Occipital lobe (tissue), 2 donors: ENCODE data around the gene DLGAP5. TPM values are rescaled to one million over a fixed set of nuclear protein-coding genes. Genes with fewer than 3 reads are reported as not detected.

Experiments
- DNase-seq: peaks from one replicate; lab custom pipeline; 2025; lab: John Stamatoyannopoulos, UW
- total RNA-seq: library from RNA; depleted of rRNA; stranded (reverse); fragments of >200 nt; gene quantifications from one replicate; pipeline ENCODE4 v1.2.3, GENCODE V29; 2014

The DLGAP5 gene
- total RNA-seq, 1 donor from 2014 or later: 4.5 TPM

DNA sequence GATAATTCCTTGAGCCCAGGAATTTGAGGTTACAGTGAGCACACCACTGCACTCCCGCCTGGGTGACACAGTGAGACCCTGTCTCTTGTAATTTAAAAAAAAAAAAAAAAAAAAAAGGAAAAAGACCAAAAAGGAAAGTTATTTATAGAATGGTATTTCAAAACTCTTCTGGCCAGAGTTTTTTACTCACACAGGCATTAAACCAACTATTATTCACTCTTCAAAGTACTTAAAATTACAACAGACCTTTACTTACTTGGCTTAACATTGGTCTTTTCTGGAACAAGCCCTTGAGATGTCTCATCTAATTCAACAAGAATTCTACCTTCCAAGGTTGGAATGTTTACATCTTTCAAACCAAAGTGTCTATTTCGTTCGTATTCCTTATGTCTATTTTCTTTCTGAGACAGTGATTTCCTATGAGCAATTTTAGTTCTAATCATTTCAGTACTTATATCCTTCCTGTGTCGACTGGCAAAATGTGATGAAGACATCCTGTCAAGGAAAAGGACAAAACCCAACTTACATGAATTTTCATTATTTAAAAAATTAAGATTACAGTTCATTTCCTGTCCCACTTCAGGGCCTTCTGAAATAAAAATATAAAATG, 2.6 kb downstream of the DLGAP5 start:
- DNase-seq: no peak

- no peak for DNase-seq
Observed at GRCh38 chr14:55180434-55180833, 11.0 kb downstream of the DLGAP5 start.

DNA sequence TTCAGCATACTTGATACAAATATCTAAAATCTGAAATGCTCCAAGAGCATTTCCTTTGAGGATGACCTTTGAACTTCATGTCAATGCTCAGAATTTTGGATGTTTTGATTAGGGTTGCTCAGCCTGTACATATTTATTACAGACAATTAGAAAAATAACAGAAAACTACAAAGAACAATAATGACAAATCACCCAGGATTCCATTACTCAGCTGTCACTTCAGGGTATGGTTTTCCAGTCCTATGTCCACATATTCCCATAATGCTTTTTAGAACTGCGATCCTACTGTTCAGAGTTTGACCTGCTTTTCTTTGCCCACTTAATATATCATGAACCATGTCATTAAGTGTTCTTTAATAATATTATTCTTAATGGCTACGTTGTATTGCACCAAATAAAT, 11.4 kb downstream of the DLGAP5 start:
- DNase-seq: no peak

GRCh38 chr14:55170526-55170925, 20.9 kb downstream of the DLGAP5 start:
- no peak for DNase-seq

DNA sequence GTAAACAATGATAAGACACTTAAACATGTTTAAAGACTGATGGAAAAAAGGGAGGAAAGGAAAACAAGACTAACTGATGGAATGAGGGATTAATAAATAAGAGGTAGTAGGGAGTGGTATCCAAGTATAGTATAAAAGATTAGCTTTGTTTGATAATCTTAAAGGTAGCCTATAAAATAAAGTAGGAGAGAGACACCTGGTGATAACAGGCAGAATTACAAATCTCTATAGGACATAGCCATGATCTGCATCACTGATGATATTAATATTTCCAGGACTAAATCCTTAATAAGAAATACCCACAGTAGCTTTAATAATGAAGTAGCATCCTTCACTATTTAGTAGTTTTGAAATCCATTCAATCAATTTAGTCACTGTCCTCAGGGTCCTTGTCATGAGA, 30.4 kb downstream of the DLGAP5 start:
- no peak for DNase-seq

- no peak for DNase-seq
Observed at GRCh38 chr14:55158412-55158811, 33.0 kb downstream of the DLGAP5 start.

DNA sequence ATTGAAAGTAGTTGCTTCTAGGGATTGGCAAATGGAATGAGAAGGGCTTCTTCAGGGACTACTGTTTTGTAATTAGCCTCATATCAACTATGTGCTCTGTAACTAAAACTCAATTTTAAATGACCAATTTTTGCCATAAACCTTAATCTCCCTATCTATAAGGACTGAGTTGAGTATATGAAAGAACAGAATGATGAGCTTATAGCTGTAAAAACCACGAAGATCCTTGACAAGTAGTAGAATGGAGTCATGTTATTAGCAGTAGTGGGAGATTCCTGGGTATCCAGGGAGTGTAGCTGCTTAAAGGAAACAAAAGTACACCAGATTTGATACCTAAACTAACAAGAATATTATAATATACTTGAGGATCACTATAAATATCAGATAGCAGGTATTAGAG, 34.3 kb downstream of the DLGAP5 start:
- no peak for DNase-seq

GRCh38 chr14:55153951-55154350, 37.4 kb downstream of the DLGAP5 start:
- no peak for DNase-seq

DNA sequence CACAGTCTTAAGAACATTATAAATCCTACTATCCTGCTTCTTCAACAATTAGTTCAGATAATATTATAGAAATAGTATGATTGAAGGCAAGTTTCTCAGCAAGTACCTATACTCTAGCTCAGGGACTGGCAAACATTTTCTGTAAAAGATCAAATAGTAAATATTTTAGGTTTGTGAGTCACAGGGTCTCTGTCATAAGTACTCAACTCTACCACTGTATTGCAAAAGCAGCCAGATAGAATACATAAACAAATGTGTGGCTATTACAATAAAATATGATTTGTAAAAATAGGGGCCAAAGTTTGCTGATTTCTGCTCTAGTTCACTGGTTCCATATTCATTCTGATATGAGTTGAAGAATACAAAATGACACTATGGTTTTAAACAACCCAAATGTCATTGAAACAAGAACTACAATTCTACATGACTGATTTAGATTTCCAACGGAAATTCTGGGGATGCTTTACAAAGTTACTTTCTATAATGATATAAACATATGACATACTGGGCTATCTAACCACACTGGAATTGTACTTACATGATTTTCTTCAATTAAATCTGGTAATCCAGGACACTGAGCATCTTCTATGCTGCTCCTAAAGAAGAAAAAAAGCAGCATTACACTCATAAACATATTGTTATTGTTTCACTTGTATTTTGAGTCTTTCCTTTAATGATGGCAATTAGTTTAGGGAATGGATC, 39.2 kb downstream of the DLGAP5 start:
- DNase-seq: no peak

DNA sequence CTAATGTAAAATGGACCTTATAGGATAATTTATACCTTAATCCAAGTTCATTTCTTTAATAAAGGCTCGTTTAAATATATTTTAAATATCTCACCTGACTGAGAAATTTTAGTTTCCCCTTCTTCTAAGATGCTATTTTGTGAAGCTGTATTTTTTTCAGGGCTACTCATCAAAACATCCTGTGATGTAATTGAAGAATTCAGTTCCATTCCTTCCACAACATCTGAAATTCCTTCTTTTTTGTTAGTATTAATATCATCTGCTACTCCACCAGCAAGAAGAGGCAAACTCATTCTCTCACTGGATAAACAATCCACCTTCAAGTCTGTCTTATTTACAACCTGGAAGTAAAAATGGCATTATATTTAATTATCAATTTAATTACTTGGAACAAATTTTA, 39.8 kb downstream of the DLGAP5 start:
- no peak for DNase-seq

DNA sequence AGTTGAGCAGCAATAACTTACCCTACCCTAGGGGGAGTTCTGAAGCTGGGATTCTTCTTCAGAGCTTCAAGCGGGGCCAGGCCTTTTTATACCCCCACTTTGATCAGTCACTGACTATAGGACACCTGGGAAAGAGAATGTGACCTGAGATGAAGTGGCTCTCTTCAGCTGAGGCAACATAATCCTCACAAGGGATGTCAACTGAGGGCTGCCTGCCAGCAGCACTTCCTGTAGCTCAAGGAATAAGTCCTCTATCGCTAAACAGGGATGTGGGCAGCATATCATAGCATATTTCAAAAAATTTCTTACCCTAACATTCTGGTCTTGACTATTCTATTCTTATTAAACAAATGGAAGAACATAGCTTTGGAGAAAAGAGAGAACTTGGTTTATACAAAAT, 45.0 kb downstream of the DLGAP5 start:
- no peak for DNase-seq

GRCh38 chr14:55142466-55142865, 48.9 kb downstream of the DLGAP5 start:
- DNase-seq: no peak

DNA sequence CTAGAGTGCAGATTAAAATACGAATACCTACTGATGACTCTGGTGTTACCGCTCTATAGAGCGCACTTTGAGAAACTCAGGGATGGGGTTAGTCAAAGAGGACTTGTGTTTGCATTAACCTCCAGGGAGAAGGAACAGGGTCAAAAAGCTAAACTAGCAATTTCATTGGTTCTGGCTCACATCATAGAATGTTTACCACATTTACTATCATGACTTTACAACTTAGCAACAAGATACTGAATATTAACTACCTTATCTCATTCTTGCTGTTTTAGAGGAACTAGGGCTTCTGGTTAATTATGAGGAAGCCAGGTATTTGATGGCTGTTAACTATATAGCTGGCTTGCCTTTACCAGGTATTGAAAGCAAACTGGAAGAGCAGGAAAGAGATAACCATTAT, 49.6 kb downstream of the DLGAP5 start:
- no peak for DNase-seq

- DNase-seq: no peak
Observed at GRCh38 chr14:55139696-55140509, 51.5 kb downstream of the DLGAP5 start.

GRCh38 chr14:55139141-55139540, 52.2 kb downstream of the DLGAP5 start:
- DNase-seq: no peak

- no peak for DNase-seq
Observed at GRCh38 chr14:55138091-55138490, 53.3 kb downstream of the DLGAP5 start.

DNA sequence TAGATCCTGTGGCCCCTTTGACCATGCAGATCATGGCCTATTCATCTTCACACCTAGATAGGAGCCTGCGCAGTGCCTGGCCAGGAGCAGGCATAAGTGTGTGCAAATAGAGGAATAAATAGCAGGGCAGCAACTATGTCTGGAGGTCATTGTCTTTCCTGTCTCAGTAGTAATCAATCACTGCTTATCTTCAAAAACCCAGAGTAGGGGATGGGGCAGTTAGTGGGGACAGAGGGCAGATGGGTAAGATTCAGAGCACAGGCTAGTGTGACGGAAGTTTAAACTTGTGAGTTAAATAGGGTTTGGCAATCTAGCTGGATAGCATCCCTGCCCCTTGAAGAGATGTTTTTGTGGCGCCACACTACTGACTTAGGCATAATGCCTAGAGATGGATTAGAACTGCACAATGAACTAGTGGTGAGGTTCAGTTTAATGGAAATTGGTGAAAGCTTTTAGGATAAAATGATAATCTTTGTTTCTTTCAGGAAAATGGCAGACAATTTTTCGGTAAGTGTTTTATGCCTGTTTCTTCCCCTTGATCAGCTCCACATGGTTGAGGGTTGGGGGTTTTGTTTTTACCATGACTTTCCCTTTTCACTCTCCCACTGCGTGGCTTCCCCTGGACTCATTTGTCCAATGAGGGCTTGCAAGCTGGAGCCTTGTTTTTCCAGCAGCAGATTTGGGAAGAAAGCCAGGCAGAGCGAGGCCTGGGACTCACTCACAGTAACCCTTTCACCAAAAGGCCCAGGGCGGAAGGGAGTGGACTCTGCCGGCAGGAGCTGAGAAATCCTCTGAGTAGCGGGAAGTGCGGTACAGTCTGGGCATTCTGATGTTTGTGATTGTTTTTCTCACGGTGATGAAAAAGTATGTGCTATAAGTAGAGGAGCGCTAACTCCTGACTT, 54.2 kb downstream of the DLGAP5 start:
- DNase-seq: peak; percentile 14

- DNase-seq: no peak
Observed at GRCh38 chr14:55136241-55136640, 55.1 kb downstream of the DLGAP5 start.

DNA sequence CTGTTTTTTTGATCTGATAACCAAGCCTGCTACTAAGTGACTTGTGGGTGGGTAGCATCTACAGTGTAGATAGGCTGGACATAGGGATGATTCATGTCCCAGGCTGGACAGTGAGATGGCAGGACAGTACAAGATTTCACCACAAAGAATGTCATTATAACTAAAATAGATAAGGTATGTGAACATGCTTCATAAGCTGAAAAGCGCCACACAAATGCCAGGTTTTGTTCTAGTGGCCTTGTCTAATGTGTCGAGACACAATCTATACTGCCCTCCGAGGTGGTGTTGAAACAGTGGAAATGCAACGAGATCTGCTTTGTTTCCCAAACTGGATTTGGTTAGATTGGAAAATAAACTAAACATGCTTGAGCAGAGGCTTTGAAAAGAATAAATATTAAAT, 58.0 kb downstream of the DLGAP5 start:
- DNase-seq: no peak

DNA sequence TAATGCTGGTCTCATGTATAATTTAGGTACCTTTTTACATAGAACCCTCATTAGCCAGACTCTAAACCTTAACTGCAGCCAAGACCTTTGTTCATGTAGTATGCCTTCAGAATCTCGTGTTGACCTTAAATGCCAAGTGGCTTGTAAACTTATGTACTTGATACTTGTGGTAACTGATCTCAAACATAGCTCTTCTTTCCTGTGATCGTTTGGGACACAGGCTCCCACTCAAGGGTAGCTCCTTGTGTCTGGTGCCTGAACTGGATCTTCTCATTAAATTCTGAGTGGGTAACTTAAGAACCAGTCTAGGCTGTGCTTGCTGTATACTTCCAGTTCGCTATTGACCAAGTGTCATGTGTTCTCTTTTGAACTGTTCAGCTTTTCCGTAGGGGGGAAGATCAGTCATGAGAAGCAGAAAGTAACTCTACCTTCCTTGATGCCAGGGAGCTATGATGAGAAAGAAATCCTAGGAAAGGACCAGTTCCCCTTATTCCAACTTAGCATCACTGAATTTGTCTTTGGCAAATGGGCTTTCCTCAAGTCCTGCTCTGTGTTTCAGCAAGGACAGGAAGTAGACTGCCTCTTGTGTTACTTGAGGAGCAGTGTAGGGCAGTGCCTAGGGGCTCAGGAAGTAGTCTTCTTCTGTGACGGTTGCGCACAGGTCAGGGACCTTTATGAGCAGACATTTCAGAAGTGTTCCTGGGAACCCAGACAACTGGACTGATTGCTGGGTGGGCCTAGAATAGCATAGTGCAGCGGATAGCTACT, 59.8 kb downstream of the DLGAP5 start:
- no peak for DNase-seq

GRCh38 chr14:55130196-55130550, 61.2 kb downstream of the DLGAP5 start:
- DNase-seq: no peak
